Tibial nerve (tissue), 4 donors: ENCODE measurements around the gene TTC39B. TPM values are rescaled to one million over a fixed set of nuclear protein-coding genes. Genes with fewer than 3 reads are reported as not detected.

Experiments
- DNase-seq, 2 donors: peaks; one replicate each; pipeline ENCODE4 v3.0.0-alpha.2; 2019; ENCODE audit warnings: low spot score in 2 of 2
- H3K27ac ChIP-seq, 4 donors: fragments of 200-600 bp; sonication (generic) in 3 of 4; one replicate each; pipeline ENCODE4 v1.5.1; 2017 to 2019; ENCODE audit warnings: mild to moderate bottlenecking in 1 of 4
- H3K27me3 ChIP-seq, 2 donors: fragments of 200-600 bp; sonication (generic) in 1 of 2; one replicate each; pipeline versions ENCODE4 v1.5.1 to v1.6.0; 2017 to 2019
- H3K36me3 ChIP-seq, 3 donors: fragments of 200-600 bp; sonication (generic); one replicate each; pipeline ENCODE4 v1.5.1; 2018 to 2019
- H3K4me1 ChIP-seq, 4 donors: fragments of 200-600 bp; sonication (generic) in 3 of 4; one replicate each; pipeline ENCODE4 v1.5.1; 2017 to 2019
- H3K4me3 ChIP-seq, 4 donors: fragments of 200-600 bp; sonication (generic) in 3 of 4; one replicate each; pipeline ENCODE4 v1.5.1; 2017 to 2019; ENCODE audit warnings: mild to moderate bottlenecking in 1 of 4, moderate library complexity in 1 of 4
- H3K9me3 ChIP-seq, 4 donors: fragments of 200-600 bp; sonication (generic) in 3 of 4; one replicate each; pipeline ENCODE4 v1.5.1; 2017 to 2019
- EP300 ChIP-seq, 2 donors: sonication (generic); formaldehyde crosslinking; IDR thresholded peaks; one replicate each; pipeline ENCODE4 v1.6.1; 2017; ENCODE audit warnings: antibody characterized with exemption in 2 of 2, mild to moderate bottlenecking in 1 of 2
- POLR2A ChIP-seq, 2 donors: fragments of 450-650 bp; IDR thresholded peaks; one replicate each; pipeline ENCODE4 v1.6.1; 2017; ENCODE audit warnings: antibody characterized with exemption in 2 of 2, mild to moderate bottlenecking in 2 of 2, moderate library complexity in 2 of 2
- WGBS, 2 donors: methylation state at CpG; one replicate each; pipeline ENCODE4 v1.1.5; 2018; 5-methylcytosine and 5-hydroxymethylcytosine counted together
- total RNA-seq, 4 donors: library from RNA; depleted of rRNA; stranded (reverse); fragments of >200 nt; gene quantifications; one replicate each; pipeline ENCODE4 v1.1.0, GENCODE V29; 2016
- TF ChIP-seq, protein P1 (sequence below), 5 experiments: fragments of 200-600 bp in 3 of 5; fragments of 450-650 bp in 2 of 5; sonication (generic) in 3 of 5; IDR thresholded peaks; one replicate each; pipeline ENCODE4 v1.5.1; 2016 to 2019; ENCODE audit warnings: antibody characterized with exemption in 5 of 5, mild to moderate bottlenecking in 3 of 5, moderate library complexity in 2 of 5

The TTC39B gene
- total RNA-seq, 4 donors from 2014 or later, result 5.4 to 8.8 (median 7.5) TPM

DNA sequence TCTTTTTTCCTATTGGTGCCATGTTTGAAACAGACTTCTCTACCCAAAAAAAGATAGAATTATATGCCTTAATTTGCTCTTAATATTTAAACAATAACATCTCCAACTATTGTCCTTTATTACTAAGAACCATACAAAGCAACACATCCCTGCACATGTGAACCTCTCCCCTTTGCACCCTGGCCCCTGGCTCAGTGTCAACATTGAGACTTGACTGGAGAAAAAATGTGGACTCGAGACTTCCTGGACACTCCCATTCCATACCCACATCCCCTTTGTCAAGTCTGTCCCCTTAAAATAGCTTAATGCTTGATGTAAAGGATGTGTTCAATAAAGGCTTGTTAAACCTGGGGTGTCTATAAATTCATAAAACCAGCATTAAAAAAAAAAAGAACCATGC lies 53.2 kb downstream of the TTC39B start:
- no peak overlapping the region for H3K27ac ChIP-seq
- H3K27me3 ChIP-seq, result no peaks in the 10 kb centered on the region
- H3K9me3 ChIP-seq, result no peaks in the 10 kb centered on the region
- H3K4me1 ChIP-seq, result peaks cover 0 to 4% (median 0%) of the 10 kb centered on the region in 4 donors
- H3K36me3 ChIP-seq, result no peaks in the 10 kb centered on the region
- no peak overlapping the region for H3K4me3 ChIP-seq
- no peak for DNase-seq
- 26 to 44% methylated on average over 1 of the region's 1 CpG for WGBS, 2 donors
- no peak for TF ChIP-seq EP300 (IDR thresholded peaks at IDR 0.05)
- no peak for TF ChIP-seq POLR2A (IDR thresholded peaks at IDR 0.05)
- TF ChIP-seq, protein P1, sequence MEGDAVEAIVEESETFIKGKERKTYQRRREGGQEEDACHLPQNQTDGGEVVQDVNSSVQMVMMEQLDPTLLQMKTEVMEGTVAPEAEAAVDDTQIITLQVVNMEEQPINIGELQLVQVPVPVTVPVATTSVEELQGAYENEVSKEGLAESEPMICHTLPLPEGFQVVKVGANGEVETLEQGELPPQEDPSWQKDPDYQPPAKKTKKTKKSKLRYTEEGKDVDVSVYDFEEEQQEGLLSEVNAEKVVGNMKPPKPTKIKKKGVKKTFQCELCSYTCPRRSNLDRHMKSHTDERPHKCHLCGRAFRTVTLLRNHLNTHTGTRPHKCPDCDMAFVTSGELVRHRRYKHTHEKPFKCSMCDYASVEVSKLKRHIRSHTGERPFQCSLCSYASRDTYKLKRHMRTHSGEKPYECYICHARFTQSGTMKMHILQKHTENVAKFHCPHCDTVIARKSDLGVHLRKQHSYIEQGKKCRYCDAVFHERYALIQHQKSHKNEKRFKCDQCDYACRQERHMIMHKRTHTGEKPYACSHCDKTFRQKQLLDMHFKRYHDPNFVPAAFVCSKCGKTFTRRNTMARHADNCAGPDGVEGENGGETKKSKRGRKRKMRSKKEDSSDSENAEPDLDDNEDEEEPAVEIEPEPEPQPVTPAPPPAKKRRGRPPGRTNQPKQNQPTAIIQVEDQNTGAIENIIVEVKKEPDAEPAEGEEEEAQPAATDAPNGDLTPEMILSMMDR (IDR thresholded peaks at IDR 0.05), result no peak

DNA sequence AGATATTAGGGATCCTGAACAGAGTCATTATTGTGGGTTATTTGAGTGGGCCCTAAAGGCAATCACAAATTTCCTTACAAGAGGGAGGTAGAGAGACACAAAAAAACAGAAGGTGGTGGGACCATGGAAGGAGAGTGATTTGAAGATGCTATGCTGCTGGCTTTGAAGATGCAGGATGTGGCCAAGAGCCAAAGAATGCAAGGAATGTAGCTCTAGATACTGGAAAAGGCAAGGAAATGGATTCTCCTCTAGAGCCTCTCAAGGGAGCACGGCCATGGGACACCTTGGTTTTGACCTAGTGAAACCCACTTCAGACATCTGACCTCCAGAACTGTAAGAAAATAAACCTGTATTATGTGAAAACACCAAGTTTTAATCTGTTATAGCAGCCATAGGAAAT lies 53.8 kb downstream of the TTC39B start:
- DNase-seq, result no peak
- TF ChIP-seq POLR2A (IDR thresholded peaks at IDR 0.05), result no peak
- TF ChIP-seq EP300 (IDR thresholded peaks at IDR 0.05), result no peak
- TF ChIP-seq, protein P1 (IDR thresholded peaks at IDR 0.05), result no peak
- no peaks in the 10 kb centered on the region for H3K36me3 ChIP-seq
- H3K4me1 ChIP-seq, result peaks cover 0 to 4% (median 0%) of the 10 kb centered on the region in 4 donors
- H3K27ac ChIP-seq, result no peak overlapping the region
- H3K4me3 ChIP-seq, result no peak overlapping the region
- H3K27me3 ChIP-seq, result no peaks in the 10 kb centered on the region
- WGBS, 2 donors, result 67 to 72% methylated on average over 1 of the region's 1 CpG
- no peaks in the 10 kb centered on the region for H3K9me3 ChIP-seq

DNA sequence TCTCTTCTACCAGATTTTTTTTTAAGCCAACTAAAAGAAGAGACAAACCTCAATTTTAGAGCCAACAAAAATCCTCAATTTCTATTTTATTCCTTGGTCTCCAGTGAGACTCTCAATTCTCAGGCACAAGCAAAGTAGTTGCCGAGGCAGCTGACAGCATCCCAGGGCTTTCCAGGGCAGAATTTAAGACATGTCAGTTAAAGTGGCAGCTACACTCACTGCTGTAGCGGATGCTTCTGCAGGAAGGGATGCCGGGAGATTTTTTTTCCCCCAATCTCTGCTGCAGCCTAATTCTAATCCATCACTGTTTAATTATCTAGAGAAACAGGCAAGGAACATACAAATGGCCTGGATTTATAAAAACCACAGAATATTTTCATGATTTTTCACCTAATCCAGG lies 57.0 kb downstream of the TTC39B start:
- no peak overlapping the region for H3K27ac ChIP-seq
- H3K9me3 ChIP-seq, result no peaks in the 10 kb centered on the region
- DNase-seq, result no peak
- peaks cover 0 to 4% (median 0%) of the 10 kb centered on the region in 4 donors for H3K4me1 ChIP-seq
- TF ChIP-seq EP300 (IDR thresholded peaks at IDR 0.05) (no peak), POLR2A (IDR thresholded peaks at IDR 0.05) (no peak)
- TF ChIP-seq, protein P1 (IDR thresholded peaks at IDR 0.05), result no peak
- 36 to 43% methylated on average over 3 of the region's 3 CpGs for WGBS, 2 donors
- H3K36me3 ChIP-seq, result no peaks in the 10 kb centered on the region
- no peak overlapping the region for H3K4me3 ChIP-seq
- H3K27me3 ChIP-seq, result no peaks in the 10 kb centered on the region

DNA sequence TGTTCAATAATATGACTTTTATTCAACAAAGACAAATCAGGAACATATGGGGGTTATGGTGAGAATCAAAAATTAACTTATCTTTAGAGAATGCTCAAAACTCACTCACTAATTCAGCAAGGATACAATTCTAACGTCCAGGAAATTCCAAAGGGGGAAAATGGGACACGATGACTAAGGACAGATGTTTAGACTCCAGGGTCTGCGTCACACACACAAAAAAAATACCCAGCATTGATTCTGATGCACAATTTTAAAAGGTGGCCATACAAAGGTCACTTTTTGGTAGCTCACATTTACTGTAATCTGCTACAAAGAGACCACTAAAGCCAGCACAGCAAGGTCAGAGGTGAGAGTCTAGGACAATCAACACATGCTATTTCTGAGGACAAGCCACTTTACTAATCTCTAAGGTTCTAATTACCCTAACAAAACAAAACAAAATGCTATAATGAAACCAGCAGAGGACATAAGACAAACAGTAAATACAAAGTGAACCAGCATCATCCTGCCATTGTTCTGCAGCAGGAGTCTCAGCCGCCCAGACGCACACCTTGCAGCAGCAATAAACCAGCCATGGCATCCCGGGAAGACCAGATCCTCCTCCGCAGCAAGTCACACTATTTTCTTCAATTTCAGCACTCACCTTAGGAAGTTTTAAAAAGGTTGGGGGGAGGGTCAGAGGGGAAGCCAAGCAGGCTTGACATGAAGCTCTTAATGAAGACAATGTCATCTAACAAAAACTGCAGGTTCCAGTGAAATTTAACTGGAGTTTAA lies 57.8 kb downstream of the TTC39B start:
- TF ChIP-seq POLR2A (IDR thresholded peaks at IDR 0.05) (no peak), EP300 (IDR thresholded peaks at IDR 0.05) (no peak)
- TF ChIP-seq, protein P1 (IDR thresholded peaks at IDR 0.05), result no peak
- H3K9me3 ChIP-seq, result no peaks in the 10 kb centered on the region
- DNase-seq, result no peak
- no peaks in the 10 kb centered on the region for H3K36me3 ChIP-seq
- peaks cover 0 to 8% (median 0%) of the 10 kb centered on the region in 4 donors for H3K4me1 ChIP-seq
- no peak overlapping the region for H3K4me3 ChIP-seq
- WGBS, 2 donors, result 63 to 66% methylated on average over 7 of the region's 7 CpGs
- no peak overlapping the region for H3K27ac ChIP-seq
- no peaks in the 10 kb centered on the region for H3K27me3 ChIP-seq

DNA sequence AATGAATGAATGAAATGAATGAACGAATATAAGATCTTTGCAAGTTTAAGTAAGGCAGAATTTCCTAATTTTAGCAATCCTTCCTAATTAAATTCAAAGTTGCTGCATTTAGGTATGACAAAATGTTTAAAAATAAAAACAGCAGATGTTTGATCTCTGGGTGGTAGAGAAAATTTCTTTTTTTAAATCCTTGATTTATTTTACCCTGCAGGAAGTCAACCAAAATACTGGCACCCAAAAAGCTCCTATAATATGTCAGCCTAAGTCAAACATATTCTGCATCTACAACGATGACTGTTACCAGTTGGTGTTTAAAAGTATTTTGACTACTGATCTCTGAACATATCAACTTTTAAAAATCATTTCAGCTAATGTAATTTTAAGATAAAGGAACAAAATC lies 58.4 kb downstream of the TTC39B start:
- no peak overlapping the region for H3K4me3 ChIP-seq
- H3K27me3 ChIP-seq, result no peaks in the 10 kb centered on the region
- TF ChIP-seq EP300 (IDR thresholded peaks at IDR 0.05) (no peak), POLR2A (IDR thresholded peaks at IDR 0.05) (no peak)
- TF ChIP-seq, protein P1 (IDR thresholded peaks at IDR 0.05), result no peak
- H3K27ac ChIP-seq, result no peak overlapping the region
- H3K9me3 ChIP-seq, result no peaks in the 10 kb centered on the region
- DNase-seq, result no peak
- peaks cover 0 to 14% (median 0%) of the 10 kb centered on the region in 4 donors for H3K4me1 ChIP-seq
- H3K36me3 ChIP-seq, result no peaks in the 10 kb centered on the region
- WGBS, 2 donors, result 82 to 87% methylated on average over 2 of the region's 2 CpGs
